CD14-positive monocyte (primary cell): ENCODE results near the gene PIH1D1. TPM values are rescaled to one million over a fixed set of nuclear protein-coding genes. Genes with fewer than 3 reads are reported as not detected.

Experiments
- DNase-seq, 3 donors: peaks; one replicate each; pipeline ENCODE4 v3.0.0-alpha.2; 2011 to 2022
- H2AFZ ChIP-seq: 2 replicates; pipeline ENCODE4 v1.6.0; 2012; ENCODE audit warnings: mild to moderate bottlenecking, low read depth, low read length, inconsistent platforms; ENCODE audit not compliant: insufficient read depth, poor library complexity, severe bottlenecking
- H3K27ac ChIP-seq, 2 donors: 1 replicate in 1 of 2; 2 replicates in 1 of 2; pipeline ENCODE4 v1.5.1; 2012 to 2013; ENCODE audit warnings: low read length in 2 of 2, control low read depth in 1 of 2, inconsistent platforms in 1 of 2, low read depth in 1 of 2, mild to moderate bottlenecking in 1 of 2
- H3K27me3 ChIP-seq, 2 donors: one replicate each; pipeline versions ENCODE4 v1.6.0 to v1.6.1; 2011 to 2013; ENCODE audit warnings: low read length in 2 of 2; ENCODE audit not compliant: control insufficient read depth in 2 of 2, insufficient read depth in 2 of 2
- H3K36me3 ChIP-seq, 2 donors: replicated peaks in 1 of 2; 1 replicate in 1 of 2; 2 replicates in 1 of 2; pipeline versions ENCODE4 v1.5.1 to v1.6.1; 2012 to 2013; ENCODE audit warnings: low read length in 2 of 2, control low read depth in 1 of 2, inconsistent platforms in 1 of 2, mild to moderate bottlenecking in 1 of 2; ENCODE audit not compliant: insufficient read depth in 2 of 2, control insufficient read depth in 1 of 2
- H3K4me1 ChIP-seq, 2 donors: 1 replicate in 1 of 2; 2 replicates in 1 of 2; pipeline versions ENCODE4 v1.5.1 to v1.6.1; 2012 to 2013; ENCODE audit warnings: low read length in 2 of 2, control low read depth in 1 of 2, inconsistent platforms in 1 of 2, mild to moderate bottlenecking in 1 of 2, moderate library complexity in 1 of 2; ENCODE audit not compliant: insufficient read depth in 2 of 2, control insufficient read depth in 1 of 2
- H3K4me2 ChIP-seq: replicated peaks from 2 replicates; pipeline ENCODE3; 2012; ENCODE audit warnings: low read length, moderate library complexity, mild to moderate bottlenecking; ENCODE audit not compliant: poor library complexity, severe bottlenecking; ENCODE audit errors: extremely low read depth
- H3K4me3 ChIP-seq, 3 experiments: fragments of 200-600 bp in 1 of 3; sonication (generic) in 1 of 3; replicated peaks in 1 of 3; 1 replicate in 2 of 3; 2 replicates in 1 of 3; pipeline ENCODE4 v1.5.1; 2011 to 2013; ENCODE audit warnings: low read length in 3 of 3, mild to moderate bottlenecking in 3 of 3, control low read depth in 2 of 3, low read depth in 2 of 3, inconsistent platforms in 1 of 3, moderate library complexity in 1 of 3
- H3K79me2 ChIP-seq: 2 replicates; pipeline ENCODE4 v1.6.0; 2012; ENCODE audit warnings: mild to moderate bottlenecking, control low read depth, inconsistent platforms, low read length, moderate library complexity; ENCODE audit not compliant: insufficient read depth
- H3K9ac ChIP-seq: 2 replicates; pipeline ENCODE4 v1.6.0; 2017; ENCODE audit warnings: low read length, mild to moderate bottlenecking; ENCODE audit not compliant: insufficient read depth, poor library complexity, severe bottlenecking
- H3K9me3 ChIP-seq, 2 donors: replicated peaks in 1 of 2; 1 replicate in 1 of 2; 2 replicates in 1 of 2; pipeline versions ENCODE4 v1.5.1 to v1.6.1; 2012 to 2013; ENCODE audit warnings: low read length in 2 of 2, control low read depth in 1 of 2; ENCODE audit not compliant: control insufficient read depth in 1 of 2, insufficient read depth in 1 of 2
- H4K20me1 ChIP-seq: 2 replicates; pipeline ENCODE4 v1.6.0; 2012; ENCODE audit warnings: mild to moderate bottlenecking, low read length, control low read depth, moderate library complexity; ENCODE audit not compliant: insufficient read depth
- H3K27ac Mint-ChIP-seq, 7 donors: one replicate each; pipeline ENCODE4 v1.8.0; 2020; ENCODE audit warnings: mild to moderate bottlenecking in 7 of 7, mixed read lengths in 7 of 7, moderate library complexity in 6 of 7, inconsistent platforms in 2 of 7
- H3K27me3 Mint-ChIP-seq, 3 donors: one replicate each; pipeline ENCODE4 v1.8.0; 2021 to 2022; ENCODE audit warnings: low read depth in 3 of 3, mild to moderate bottlenecking in 3 of 3, mixed read lengths in 3 of 3, moderate library complexity in 3 of 3, inconsistent platforms in 1 of 3
- H3K36me3 Mint-ChIP-seq, 2 donors: one replicate each; pipeline ENCODE4 v1.8.0; 2020; ENCODE audit warnings: mixed read lengths in 2 of 2, inconsistent platforms in 1 of 2, mild to moderate bottlenecking in 1 of 2
- H3K4me1 Mint-ChIP-seq: one replicate; pipeline ENCODE4 v1.8.0; 2020; ENCODE audit warnings: mild to moderate bottlenecking, mixed read lengths
- H3K4me3 Mint-ChIP-seq, 2 donors: one replicate each; pipeline ENCODE4 v1.8.0; 2020; ENCODE audit warnings: mild to moderate bottlenecking in 2 of 2, mixed read lengths in 2 of 2, moderate library complexity in 1 of 2
- H3K9me3 Mint-ChIP-seq, 7 donors: one replicate each; pipeline ENCODE4 v1.8.0; 2020 to 2022; ENCODE audit warnings: mixed read lengths in 7 of 7, mild to moderate bottlenecking in 6 of 7, moderate library complexity in 6 of 7, inconsistent platforms in 2 of 7
- WGBS: methylation state at CpG from one replicate; pipeline ENCODE4 v1.1.5; 2013; ENCODE audit warnings: missing lambda C conversion rate; ENCODE audit not compliant: insufficient coverage; 5-methylcytosine and 5-hydroxymethylcytosine counted together
- intact Hi-C, 2 donors: fragments of 100-400 bp; cut with micrococcal nuclease; formaldehyde crosslinking; loops; one replicate each; pipeline versions ENCODE4 v1.15.0 to v1.15.1; 2023
- polyA plus RNA-seq, 3 donors: library from polyadenylated mRNA; depleted of rRNA in 1 of 3; unstranded in 2 of 3; stranded (reverse) in 1 of 3; fragments of 300-500 nt in 2 of 3; fragments of >200 nt in 1 of 3; fragmentation: Illumina TruSeq in 2 of 3; gene quantifications; 1 replicate in 2 of 3; 2 replicates in 1 of 3; pipeline ENCODE4 v1.2.3, GENCODE V29; 2012 to 2021
- TF ChIP-seq, protein P1 (sequence below): fragments of 200-600 bp; IDR thresholded peaks from one replicate; pipeline ENCODE4 v1.8.0; 2022; ENCODE audit warnings: antibody characterized with exemption, mild to moderate bottlenecking

PIH1D1 gene
- polyA plus RNA-seq, 3 donors = 62.3 to 102 (median 83.9) TPM

GRCh38 chr19:49475995-49476880 is 24.6 kb upstream of the PIH1D1 start:
- no peak overlapping the region for H2AFZ ChIP-seq

DNA sequence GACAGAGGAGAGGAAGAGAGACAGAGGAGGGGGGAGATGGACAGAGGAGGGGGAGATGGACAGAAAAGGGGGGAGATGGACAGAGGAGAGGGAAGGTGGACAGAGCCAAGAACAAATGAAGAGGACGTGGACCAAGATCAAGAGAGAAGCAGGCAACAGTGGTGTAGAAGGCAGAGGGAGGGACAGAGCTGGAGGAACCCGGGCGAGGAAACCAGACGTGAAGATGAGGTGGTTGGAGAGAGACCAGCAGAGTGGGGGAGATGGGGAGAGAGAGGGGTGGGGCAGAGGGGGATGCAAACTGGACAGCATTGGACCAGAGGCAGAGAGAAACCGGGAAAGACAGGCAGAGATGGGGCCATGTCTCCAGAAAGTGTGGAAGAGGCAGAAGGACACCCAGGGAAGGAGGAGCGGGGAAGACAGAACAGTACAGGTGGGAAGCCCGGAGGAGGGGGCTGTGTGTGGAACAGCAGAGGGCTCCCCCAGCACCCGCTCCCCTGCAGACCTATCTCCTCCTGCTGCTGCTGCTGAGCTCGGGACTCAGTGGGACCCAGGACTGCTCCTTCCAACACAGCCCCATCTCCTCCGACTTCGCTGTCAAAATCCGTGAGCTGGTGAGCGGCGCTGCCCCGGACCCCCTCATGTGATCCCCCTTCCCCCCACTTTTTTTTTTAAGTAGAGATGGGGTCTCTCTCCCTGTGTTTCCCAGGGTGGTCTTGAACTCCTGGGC is 23.7 kb upstream of the PIH1D1 start:
- no peak overlapping the region for H3K27ac ChIP-seq
- H3K9me3 ChIP-seq = no peaks in the 10 kb centered on the region
- intact Hi-C loops = no loop called here
- 78% methylated on average over 5 of the region's 15 CpGs for WGBS
- DNase-seq = no peak
- Mint-ChIP-seq H3K4me1 (peaks cover 34% of the 10 kb centered on the region), H3K27me3 (peaks cover 2 to 13% (median 6%) of the 10 kb centered on the region in 3 donors), H3K4me3 (peak overlapping the region; percentile 12 to 91), H3K36me3 (peaks cover 8% of the 10 kb centered on the region in 2 donors), H3K27ac (peak overlapping the region in 3 of 7 donors; percentile 83 to 92 (median 91)), H3K9me3 (peaks cover 0 to 2% (median 0%) of the 10 kb centered on the region in 7 donors)
- no peaks in the 10 kb centered on the region for H3K36me3 ChIP-seq
- H3K79me2 ChIP-seq = no peaks in the 10 kb centered on the region
- no peak overlapping the region for H3K4me3 ChIP-seq
- no peaks in the 10 kb centered on the region for H4K20me1 ChIP-seq
- H3K27me3 ChIP-seq = no peaks in the 10 kb centered on the region
- no peak overlapping the region for H2AFZ ChIP-seq
- H3K9ac ChIP-seq = no peak overlapping the region
- peaks cover 18 to 28% of the 10 kb centered on the region in 2 donors for H3K4me1 ChIP-seq
- TF ChIP-seq, protein P1, sequence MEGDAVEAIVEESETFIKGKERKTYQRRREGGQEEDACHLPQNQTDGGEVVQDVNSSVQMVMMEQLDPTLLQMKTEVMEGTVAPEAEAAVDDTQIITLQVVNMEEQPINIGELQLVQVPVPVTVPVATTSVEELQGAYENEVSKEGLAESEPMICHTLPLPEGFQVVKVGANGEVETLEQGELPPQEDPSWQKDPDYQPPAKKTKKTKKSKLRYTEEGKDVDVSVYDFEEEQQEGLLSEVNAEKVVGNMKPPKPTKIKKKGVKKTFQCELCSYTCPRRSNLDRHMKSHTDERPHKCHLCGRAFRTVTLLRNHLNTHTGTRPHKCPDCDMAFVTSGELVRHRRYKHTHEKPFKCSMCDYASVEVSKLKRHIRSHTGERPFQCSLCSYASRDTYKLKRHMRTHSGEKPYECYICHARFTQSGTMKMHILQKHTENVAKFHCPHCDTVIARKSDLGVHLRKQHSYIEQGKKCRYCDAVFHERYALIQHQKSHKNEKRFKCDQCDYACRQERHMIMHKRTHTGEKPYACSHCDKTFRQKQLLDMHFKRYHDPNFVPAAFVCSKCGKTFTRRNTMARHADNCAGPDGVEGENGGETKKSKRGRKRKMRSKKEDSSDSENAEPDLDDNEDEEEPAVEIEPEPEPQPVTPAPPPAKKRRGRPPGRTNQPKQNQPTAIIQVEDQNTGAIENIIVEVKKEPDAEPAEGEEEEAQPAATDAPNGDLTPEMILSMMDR = no peak
- no peak overlapping the region for H3K4me2 ChIP-seq

More at GRCh38 chr19:49475995-49476880, 24.6 kb upstream of the PIH1D1 start:
- no peak overlapping the region for H3K9ac ChIP-seq
- intact Hi-C loops = no loop called here
- Mint-ChIP-seq H3K27ac (peak overlapping the region in 4 of 7 donors; percentile 14 to 72 (median 40)), H3K9me3 (peaks cover 0 to 2% (median 0%) of the 10 kb centered on the region in 7 donors), H3K27me3 (peaks cover 2 to 13% (median 6%) of the 10 kb centered on the region in 3 donors), H3K36me3 (peaks cover 3 to 6% of the 10 kb centered on the region in 2 donors), H3K4me3 (peak overlapping the region in 1 of 2 donors; percentile 12), H3K4me1 (peaks cover 31% of the 10 kb centered on the region)
- H3K27ac ChIP-seq = no peak overlapping the region
- 67% methylated on average over 22 of the region's 27 CpGs for WGBS
- TF ChIP-seq, protein P1 = peak; percentile 64
- H3K79me2 ChIP-seq = no peaks in the 10 kb centered on the region
- no peak overlapping the region for H3K4me2 ChIP-seq
- no peaks in the 10 kb centered on the region for H3K27me3 ChIP-seq
- no peaks in the 10 kb centered on the region for H3K36me3 ChIP-seq
- DNase-seq = peak in 2 of 3 donors; percentile 31 to 49
- H4K20me1 ChIP-seq = no peaks in the 10 kb centered on the region
- peaks cover 14 to 25% of the 10 kb centered on the region in 2 donors for H3K4me1 ChIP-seq
- H3K4me3 ChIP-seq = no peak overlapping the region
- H3K9me3 ChIP-seq = no peaks in the 10 kb centered on the region
